PC-9 (cell line): Measurements from ENCODE around the gene LAMA5.

Source experiments
- EZH2 ChIP-seq: fragments of 200-600 bp; sonication (generic); IDR thresholded peaks from 2 replicates; pipeline ENCODE4 v1.8.0; 2017; ENCODE audit warnings: antibody characterized with exemption, low read depth
- TF ChIP-seq, protein P1 (sequence below): fragments of 200-600 bp; sonication (generic); conservative IDR thresholded peaks from 2 replicates; pipeline ENCODE4 v1.6.1; 2017; ENCODE audit warnings: mixed run types, antibody characterized with exemption, mild to moderate bottlenecking, moderate library complexity

DNA sequence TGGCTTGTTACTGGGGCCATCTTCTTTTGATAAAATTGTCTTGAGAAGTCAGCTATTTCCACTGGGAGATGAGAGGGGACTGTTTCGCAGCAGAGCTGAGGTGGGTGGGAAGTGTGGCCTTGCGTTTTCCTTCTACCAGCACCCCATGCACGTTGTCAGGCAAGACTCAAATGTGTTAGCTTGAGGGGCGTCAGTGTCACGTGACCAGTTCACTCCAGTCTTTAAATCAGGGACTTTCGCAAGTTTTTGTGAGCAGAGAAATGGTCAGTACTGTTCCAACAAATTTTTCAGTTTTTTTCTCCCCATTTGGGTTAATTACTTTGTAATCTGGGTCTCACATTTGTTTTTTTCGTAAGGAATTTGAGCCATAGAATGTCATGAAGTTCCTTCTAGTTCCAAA lies 85.0 kb downstream of the LAMA5 start:
- TF ChIP-seq, protein P1, sequence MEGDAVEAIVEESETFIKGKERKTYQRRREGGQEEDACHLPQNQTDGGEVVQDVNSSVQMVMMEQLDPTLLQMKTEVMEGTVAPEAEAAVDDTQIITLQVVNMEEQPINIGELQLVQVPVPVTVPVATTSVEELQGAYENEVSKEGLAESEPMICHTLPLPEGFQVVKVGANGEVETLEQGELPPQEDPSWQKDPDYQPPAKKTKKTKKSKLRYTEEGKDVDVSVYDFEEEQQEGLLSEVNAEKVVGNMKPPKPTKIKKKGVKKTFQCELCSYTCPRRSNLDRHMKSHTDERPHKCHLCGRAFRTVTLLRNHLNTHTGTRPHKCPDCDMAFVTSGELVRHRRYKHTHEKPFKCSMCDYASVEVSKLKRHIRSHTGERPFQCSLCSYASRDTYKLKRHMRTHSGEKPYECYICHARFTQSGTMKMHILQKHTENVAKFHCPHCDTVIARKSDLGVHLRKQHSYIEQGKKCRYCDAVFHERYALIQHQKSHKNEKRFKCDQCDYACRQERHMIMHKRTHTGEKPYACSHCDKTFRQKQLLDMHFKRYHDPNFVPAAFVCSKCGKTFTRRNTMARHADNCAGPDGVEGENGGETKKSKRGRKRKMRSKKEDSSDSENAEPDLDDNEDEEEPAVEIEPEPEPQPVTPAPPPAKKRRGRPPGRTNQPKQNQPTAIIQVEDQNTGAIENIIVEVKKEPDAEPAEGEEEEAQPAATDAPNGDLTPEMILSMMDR, result no peak
- no peak for TF ChIP-seq EZH2
